Suprapubic skin (tissue), 4 donors: Measurements from ENCODE around the gene FER. TPM values are rescaled to one million over a fixed set of nuclear protein-coding genes. Genes with fewer than 3 reads are reported as not detected.
"Not testable (repeated sequence)": the region's sequence is repeated elsewhere in the genome, so short reads cannot be mapped to it uniquely, and the experiment has no call there.

Experiments used
- DNase-seq, 2 donors: peaks; one replicate each; pipeline ENCODE4 v3.0.0-alpha.2; 2019; ENCODE audit warnings: low spot score in 2 of 2
- H3K27ac ChIP-seq: fragments of 200-600 bp; sonication (generic); one replicate; pipeline ENCODE4 v1.5.1; 2019
- H3K27me3 ChIP-seq: fragments of 200-600 bp; sonication (generic); one replicate; pipeline ENCODE4 v1.5.1; 2019
- H3K36me3 ChIP-seq: fragments of 200-600 bp; sonication (generic); one replicate; pipeline ENCODE4 v1.5.1; 2019
- H3K4me1 ChIP-seq: fragments of 200-600 bp; sonication (generic); one replicate; pipeline ENCODE4 v1.5.1; 2019
- H3K4me3 ChIP-seq: fragments of 200-600 bp; sonication (generic); one replicate; pipeline ENCODE4 v1.5.1; 2019; ENCODE audit warnings: mild to moderate bottlenecking
- H3K9me3 ChIP-seq: fragments of 200-600 bp; sonication (generic); one replicate; pipeline ENCODE4 v1.5.1; 2019
- CTCF ChIP-seq, 2 donors: fragments of 200-600 bp in 1 of 2; fragments of 450-650 bp in 1 of 2; sonication (generic) in 1 of 2; IDR thresholded peaks; one replicate each; pipeline ENCODE4 v1.5.1; 2016 to 2019; ENCODE audit warnings: antibody characterized with exemption in 2 of 2, mild to moderate bottlenecking in 1 of 2, moderate library complexity in 1 of 2
- EP300 ChIP-seq: sonication (generic); formaldehyde crosslinking; IDR thresholded peaks from one replicate; pipeline ENCODE4 v1.6.1; 2017; ENCODE audit warnings: antibody characterized with exemption
- POLR2A ChIP-seq, 2 donors: fragments of 450-650 bp; IDR thresholded peaks; one replicate each; pipeline ENCODE4 v1.6.1; 2017; ENCODE audit warnings: antibody characterized with exemption in 2 of 2, mild to moderate bottlenecking in 2 of 2, moderate library complexity in 2 of 2
- POLR2AphosphoS5 ChIP-seq, 3 donors: sonication (generic); formaldehyde crosslinking; IDR thresholded peaks; one replicate each; pipeline ENCODE4 v1.6.1; 2017; ENCODE audit warnings: antibody characterized with exemption in 3 of 3
- WGBS: methylation state at CpG from one replicate; pipeline ENCODE4 v1.1.5; 2018; 5-methylcytosine and 5-hydroxymethylcytosine counted together
- total RNA-seq, 4 donors: library from RNA; depleted of rRNA; stranded (reverse); fragments of >200 nt; gene quantifications; one replicate each; pipeline ENCODE4 v1.1.0, GENCODE V29; 2016

The FER gene
- total RNA-seq, 4 donors from 2014 or later = 16.1 to 29.9 (median 23.3) TPM

GRCh38 chr5:109167586-109167985 is 419.9 kb downstream of the FER start:
- no peak for TF ChIP-seq CTCF (IDR thresholded peaks at IDR 0.05)
- TF ChIP-seq EP300 = no peak
- TF ChIP-seq POLR2A (IDR thresholded peaks at IDR 0.05) = no peak
- TF ChIP-seq POLR2AphosphoS5 (IDR thresholded peaks at IDR 0.05) = no peak
- Histone ChIP-seq H3K4me3 (no peak overlapping the region), H3K27ac (no peak overlapping the region), H3K4me1 (no peaks in the 10 kb centered on the region), H3K9me3 (no peaks in the 10 kb centered on the region), H3K36me3 (no peaks in the 10 kb centered on the region), H3K27me3 (no peaks in the 10 kb centered on the region)
- DNase-seq = no peak

- no peak for TF ChIP-seq CTCF (IDR thresholded peaks at IDR 0.05)
- TF ChIP-seq POLR2A (IDR thresholded peaks at IDR 0.05) = no peak
- TF ChIP-seq POLR2AphosphoS5 (IDR thresholded peaks at IDR 0.05) = no peak
- TF ChIP-seq EP300 = no peak
Measured at GRCh38 chr5:109168151-109168550, 420.5 kb downstream of the FER start.

GRCh38 chr5:109170629-109171350 is 423.1 kb downstream of the FER start:
- H3K9me3 ChIP-seq = no peaks in the 10 kb centered on the region
- TF ChIP-seq CTCF (IDR thresholded peaks at IDR 0.05) (no peak), EP300 (no peak), POLR2A (IDR thresholded peaks at IDR 0.05) (no peak), POLR2AphosphoS5 (IDR thresholded peaks at IDR 0.05) (no peak)
- no peaks in the 10 kb centered on the region for H3K27me3 ChIP-seq
- H3K4me3 ChIP-seq = no peak overlapping the region
- H3K4me1 ChIP-seq = no peaks in the 10 kb centered on the region
- WGBS = 92% methylated on average over 3 of the region's 3 CpGs
- H3K36me3 ChIP-seq = no peaks in the 10 kb centered on the region
- DNase-seq = no peak
- H3K27ac ChIP-seq = no peak overlapping the region

More at GRCh38 chr5:109168151-109168550, 420.5 kb downstream of the FER start:
- Histone ChIP-seq H3K9me3 (no peaks in the 10 kb centered on the region), H3K4me1 (no peaks in the 10 kb centered on the region), H3K36me3 (no peaks in the 10 kb centered on the region), H3K27me3 (no peaks in the 10 kb centered on the region), H3K27ac (no peak overlapping the region), H3K4me3 (no peak overlapping the region)
- no peak for DNase-seq
- 88% methylated on average over 3 of the region's 3 CpGs for WGBS

DNA sequence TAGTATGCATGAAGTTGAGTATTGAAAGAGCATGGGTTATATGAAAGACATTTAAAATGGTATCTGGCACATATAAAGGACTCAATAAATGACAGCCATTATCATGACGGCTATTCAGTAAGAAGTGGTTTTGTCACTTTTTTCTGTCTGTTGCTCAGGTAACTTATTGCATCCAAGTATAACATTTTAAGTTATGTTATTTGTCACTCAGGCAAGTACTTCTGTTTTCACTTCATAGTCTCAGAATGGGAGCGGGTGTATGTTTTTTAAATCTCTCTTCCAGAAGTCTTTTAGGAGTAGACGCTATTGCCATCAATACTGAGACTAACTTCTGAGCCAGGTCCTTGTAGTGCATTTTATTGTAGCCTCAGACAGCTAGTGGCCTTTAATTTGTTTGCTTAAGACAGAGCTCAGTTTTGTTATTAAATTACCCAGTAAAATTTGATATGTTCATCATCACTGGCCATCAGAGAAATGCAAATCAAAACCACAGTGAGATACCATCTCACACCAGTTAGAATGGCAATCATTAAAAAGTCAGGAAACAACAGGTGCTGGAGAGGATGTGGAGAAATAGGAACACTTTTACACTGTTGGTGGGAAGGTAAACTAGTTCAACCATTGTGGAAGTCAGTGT is 423.9 kb downstream of the FER start:
- H3K4me3 ChIP-seq, H3K4me1 ChIP-seq, H3K27ac ChIP-seq, DNase-seq, H3K36me3 ChIP-seq, H3K9me3 ChIP-seq, H3K27me3 ChIP-seq: not testable (repeated sequence)
- WGBS = 95% methylated on average over 3 of the region's 3 CpGs

GRCh38 chr5:109173036-109173794 is 425.5 kb downstream of the FER start:
- no peak overlapping the region for H3K27ac ChIP-seq
- 77% methylated on average over 2 of the region's 2 CpGs for WGBS
- no peaks in the 10 kb centered on the region for H3K9me3 ChIP-seq
- no peaks in the 10 kb centered on the region for H3K4me1 ChIP-seq
- DNase-seq = no peak
- H3K27me3 ChIP-seq = no peaks in the 10 kb centered on the region
- no peak for TF ChIP-seq POLR2A (IDR thresholded peaks at IDR 0.05)
- TF ChIP-seq CTCF (IDR thresholded peaks at IDR 0.05) = no peak
- no peak for TF ChIP-seq POLR2AphosphoS5 (IDR thresholded peaks at IDR 0.05)
- no peak for TF ChIP-seq EP300
- no peak overlapping the region for H3K4me3 ChIP-seq
- H3K36me3 ChIP-seq = no peaks in the 10 kb centered on the region
